GM12875 (cell line): ENCODE measurements around the gene CC2D1A.

ENCODE experiments used
- H3K4me3 ChIP-seq: one replicate; pipeline ENCODE4 v1.5.1; 2011; ENCODE audit warnings: low read depth, low read length, control low read depth
- CTCF ChIP-seq: IDR thresholded peaks from 2 replicates; pipeline ENCODE4 v1.5.1; 2011; ENCODE audit warnings: low read depth, mild to moderate bottlenecking, control low read depth, inconsistent platforms, low read length, moderate library complexity, borderline replicate concordance; ENCODE audit not compliant: insufficient read depth

The CC2D1A gene

GRCh38 chr19:13870873-13871272 is 35.1 kb upstream of the CC2D1A start:
- TF ChIP-seq CTCF = no peak
- no peak overlapping the region for H3K4me3 ChIP-seq

- no peak for TF ChIP-seq CTCF
- H3K4me3 ChIP-seq = no peak overlapping the region
Measured at GRCh38 chr19:13872339-13872694, 33.7 kb upstream of the CC2D1A start.

- TF ChIP-seq CTCF = 0 out of 2 replicates have a peak, but pooled peaks have one; percentile 13
- no peak overlapping the region for H3K4me3 ChIP-seq
Measured at GRCh38 chr19:13872695-13873389, 33.2 kb upstream of the CC2D1A start.

GRCh38 chr19:13873834-13874515 is 32.0 kb upstream of the CC2D1A start:
- no peak overlapping the region for H3K4me3 ChIP-seq
- no peak for TF ChIP-seq CTCF

- TF ChIP-seq CTCF = no peak
- no peak overlapping the region for H3K4me3 ChIP-seq
Measured at GRCh38 chr19:13875824-13876223, 30.2 kb upstream of the CC2D1A start.

- no peak within 1 kb of the TSS for H3K4me3 ChIP-seq
- TF ChIP-seq CTCF = no peak
Measured at GRCh38 chr19:13876834-13877233, 29.2 kb upstream of the CC2D1A start, which contains the start of gene NANOS3. NANOS3 (plus strand) TSS chr19:13877134; CDS start chr19:13877249, 115 bp downstream.

GRCh38 chr19:13877303-13877702 is 28.7 kb upstream of the CC2D1A start:
- no peak for TF ChIP-seq CTCF
- no peak overlapping the region for H3K4me3 ChIP-seq
